ENCODE results near the gene TTYH1. TPM values are rescaled to one million over a fixed set of nuclear protein-coding genes. Genes with fewer than 3 reads are reported as not detected.

Gene TTYH1
- total RNA-seq, 1 experiment from 2014 or later: 2.9 TPM

DNA sequence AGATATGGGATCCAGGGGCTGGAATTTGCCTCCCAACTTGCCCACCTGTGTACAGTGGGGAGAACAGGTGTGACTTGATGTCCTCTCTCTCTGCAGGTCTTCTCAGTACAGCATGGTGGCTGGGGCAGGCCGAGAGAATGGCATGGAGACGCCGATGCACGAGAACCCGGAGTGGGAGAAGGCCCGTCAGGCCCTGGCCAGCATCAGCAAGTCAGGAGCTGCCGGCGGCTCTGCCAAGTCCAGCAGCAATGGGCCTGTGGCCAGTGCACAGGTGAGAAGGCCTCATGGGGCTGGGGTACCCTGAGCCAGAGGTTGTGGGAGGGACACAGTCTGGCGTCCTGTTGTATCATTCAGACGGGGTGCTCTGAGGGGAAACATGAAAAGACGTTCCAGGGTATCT is 36.7 kb downstream of the TTYH1 start:
- TF ChIP-seq, protein P1, sequence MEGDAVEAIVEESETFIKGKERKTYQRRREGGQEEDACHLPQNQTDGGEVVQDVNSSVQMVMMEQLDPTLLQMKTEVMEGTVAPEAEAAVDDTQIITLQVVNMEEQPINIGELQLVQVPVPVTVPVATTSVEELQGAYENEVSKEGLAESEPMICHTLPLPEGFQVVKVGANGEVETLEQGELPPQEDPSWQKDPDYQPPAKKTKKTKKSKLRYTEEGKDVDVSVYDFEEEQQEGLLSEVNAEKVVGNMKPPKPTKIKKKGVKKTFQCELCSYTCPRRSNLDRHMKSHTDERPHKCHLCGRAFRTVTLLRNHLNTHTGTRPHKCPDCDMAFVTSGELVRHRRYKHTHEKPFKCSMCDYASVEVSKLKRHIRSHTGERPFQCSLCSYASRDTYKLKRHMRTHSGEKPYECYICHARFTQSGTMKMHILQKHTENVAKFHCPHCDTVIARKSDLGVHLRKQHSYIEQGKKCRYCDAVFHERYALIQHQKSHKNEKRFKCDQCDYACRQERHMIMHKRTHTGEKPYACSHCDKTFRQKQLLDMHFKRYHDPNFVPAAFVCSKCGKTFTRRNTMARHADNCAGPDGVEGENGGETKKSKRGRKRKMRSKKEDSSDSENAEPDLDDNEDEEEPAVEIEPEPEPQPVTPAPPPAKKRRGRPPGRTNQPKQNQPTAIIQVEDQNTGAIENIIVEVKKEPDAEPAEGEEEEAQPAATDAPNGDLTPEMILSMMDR (IDR thresholded peaks at IDR 0.05; ENCODE audit: unreplicated experiment): no peak
- Mint-ChIP-seq H3K36me3 (ENCODE audit: insufficient read depth, unreplicated experiment) (peaks cover 94% of the 10 kb centered on the region), H3K27ac (ENCODE audit: unreplicated experiment) (no peak overlapping the region), H3K4me1 (ENCODE audit: low read depth, unreplicated experiment) (peaks cover 16% of the 10 kb centered on the region), H3K27me3 (ENCODE audit: unreplicated experiment) (no peaks in the 10 kb centered on the region), H3K9me3 (ENCODE audit: low read depth, unreplicated experiment) (no peaks in the 10 kb centered on the region), H3K4me3 (ENCODE audit: low read depth, unreplicated experiment) (no peak overlapping the region)
- no peak for DNase-seq
- intact Hi-C loops (cut with micrococcal nuclease; ENCODE audit: unreplicated experiment): no loop called here
- no TSS peak for BruUV-seq (replicated peaks)
- CTCF ChIA-PET: no interaction called here

DNA sequence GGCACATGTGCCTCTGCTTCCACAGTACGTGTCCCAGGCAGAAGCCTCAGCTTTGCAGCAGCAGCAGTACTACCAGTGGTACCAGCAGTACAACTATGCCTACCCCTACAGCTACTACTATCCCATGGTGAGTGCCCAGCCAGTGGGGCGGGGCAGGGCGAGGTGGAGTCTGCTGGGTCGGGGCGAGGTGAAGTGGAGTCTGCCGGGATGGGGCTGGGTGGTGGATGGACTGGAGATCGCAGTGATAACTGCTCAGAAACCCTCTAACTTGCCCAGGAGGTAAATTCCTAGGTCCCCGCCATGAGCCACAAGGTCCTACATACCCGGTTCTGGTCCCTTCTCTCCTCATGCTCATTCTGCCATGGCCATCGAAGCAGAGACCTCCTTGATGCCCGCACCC is 37.4 kb downstream of the TTYH1 start:
- Mint-ChIP-seq H3K36me3 (ENCODE audit: insufficient read depth, unreplicated experiment) (peaks cover 95% of the 10 kb centered on the region), H3K4me3 (ENCODE audit: low read depth, unreplicated experiment) (no peak overlapping the region), H3K27ac (ENCODE audit: unreplicated experiment) (no peak overlapping the region), H3K9me3 (ENCODE audit: low read depth, unreplicated experiment) (no peaks in the 10 kb centered on the region), H3K27me3 (ENCODE audit: unreplicated experiment) (no peaks in the 10 kb centered on the region), H3K4me1 (ENCODE audit: low read depth, unreplicated experiment) (peaks cover 16% of the 10 kb centered on the region)
- intact Hi-C loops (cut with micrococcal nuclease; ENCODE audit: unreplicated experiment): no loop called here
- no TSS peak for BruUV-seq (replicated peaks)
- no peak for DNase-seq
- CTCF ChIA-PET: interaction anchor here (0.6 kb wide), 1 partner anchor 242 kb away, joined by 3 read pairs; no protein-coding TSS in a partner anchor
- TF ChIP-seq, protein P1 (IDR thresholded peaks at IDR 0.05; ENCODE audit: unreplicated experiment): no peak

DNA sequence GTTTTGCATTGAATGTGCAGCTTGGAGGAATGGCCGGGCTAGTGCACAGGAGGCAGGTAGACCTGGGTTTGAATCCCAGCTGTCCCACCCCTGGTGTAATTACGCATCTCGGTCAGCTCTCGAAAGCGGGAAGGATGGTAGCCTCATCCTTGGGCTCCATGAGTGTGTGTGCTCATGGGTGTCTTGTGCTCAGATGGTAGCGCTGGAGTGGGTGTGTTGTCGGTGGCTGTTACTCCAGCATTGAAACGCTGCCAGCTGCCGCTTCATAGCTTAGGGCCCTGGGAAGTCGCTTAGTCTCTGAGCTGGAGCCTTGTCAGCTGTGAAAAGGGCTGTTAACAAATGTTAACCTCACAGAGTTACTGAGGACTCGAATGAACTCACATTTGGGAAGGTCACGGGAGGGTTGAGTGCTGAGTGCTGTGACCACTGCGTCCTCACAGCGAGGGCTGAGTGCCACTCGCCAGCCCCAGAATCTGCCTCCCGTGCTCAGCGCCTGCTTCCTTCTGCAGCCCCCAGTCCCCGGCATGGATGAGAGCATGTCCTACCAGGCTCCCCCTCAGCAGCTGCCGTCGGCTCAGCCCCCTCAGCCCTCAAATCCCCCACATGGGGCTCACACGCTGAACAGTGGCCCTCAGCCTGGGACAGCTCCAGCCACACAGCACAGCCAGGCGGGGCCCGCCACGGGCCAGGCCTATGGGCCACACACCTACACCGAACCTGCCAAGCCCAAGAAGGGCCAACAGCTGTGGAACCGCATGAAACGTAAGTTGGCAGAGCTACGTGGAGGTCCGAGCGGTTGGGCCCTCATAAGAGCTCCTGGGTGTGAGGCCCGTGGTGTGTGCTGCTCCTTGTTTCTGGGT is 38.9 kb downstream of the TTYH1 start:
- CTCF ChIA-PET: no interaction called here
- TF ChIP-seq, protein P1 (IDR thresholded peaks at IDR 0.05; ENCODE audit: unreplicated experiment): no peak
- BruUV-seq (replicated peaks): no TSS peak
- H3K4me1 Mint-ChIP-seq (ENCODE audit: low read depth, unreplicated experiment): peaks cover 27% of the 10 kb centered on the region
- H3K4me3 Mint-ChIP-seq (ENCODE audit: low read depth, unreplicated experiment): no peak overlapping the region
- intact Hi-C loops (cut with micrococcal nuclease; ENCODE audit: unreplicated experiment): no loop called here
- H3K9me3 Mint-ChIP-seq (ENCODE audit: low read depth, unreplicated experiment): no peaks in the 10 kb centered on the region
- H3K27ac Mint-ChIP-seq (ENCODE audit: unreplicated experiment): no peak overlapping the region
- no peak for DNase-seq
- no peaks in the 10 kb centered on the region for H3K27me3 Mint-ChIP-seq (ENCODE audit: unreplicated experiment)
- H3K36me3 Mint-ChIP-seq (ENCODE audit: insufficient read depth, unreplicated experiment): peaks cover 95% of the 10 kb centered on the region

DNA sequence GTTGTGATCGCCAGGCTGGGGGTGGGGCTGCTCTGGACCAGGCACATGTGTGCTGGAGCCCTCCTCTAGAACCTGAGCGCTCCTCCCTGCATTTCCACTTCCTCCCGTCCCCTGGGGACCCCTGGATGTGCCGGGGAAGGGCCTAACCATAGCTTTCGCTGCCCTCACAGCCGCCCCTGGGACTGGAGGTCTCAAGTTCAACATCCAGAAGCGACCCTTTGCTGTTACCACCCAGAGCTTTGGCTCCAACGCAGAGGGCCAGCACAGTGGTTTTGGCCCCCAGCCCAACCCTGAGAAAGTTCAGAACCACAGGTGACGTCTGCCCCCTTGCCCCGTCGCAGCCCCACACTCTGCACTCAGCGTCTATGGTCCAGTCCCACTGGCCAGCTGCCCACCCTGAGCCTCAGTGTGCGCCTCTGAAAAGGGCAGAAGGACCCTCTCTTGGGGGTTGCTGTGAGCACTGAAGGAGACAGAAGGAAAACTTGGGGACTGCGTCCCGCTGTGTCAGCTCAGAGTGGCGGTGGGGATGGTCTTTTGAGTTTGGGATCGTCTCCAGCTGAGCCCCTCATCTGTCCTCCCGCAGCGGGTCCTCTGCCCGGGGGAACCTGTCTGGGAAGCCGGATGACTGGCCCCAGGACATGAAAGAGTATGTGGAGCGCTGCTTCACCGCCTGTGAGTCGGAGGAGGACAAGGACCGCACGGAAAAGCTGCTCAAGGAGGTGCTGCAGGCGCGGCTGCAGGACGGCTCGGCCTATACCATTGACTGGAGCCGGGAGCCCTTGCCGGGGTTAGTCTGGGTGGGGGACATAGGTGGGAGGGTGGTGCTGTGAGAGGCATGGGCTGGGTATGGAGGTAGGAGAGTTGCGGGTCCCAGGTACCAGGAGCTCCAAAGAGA is 39.8 kb downstream of the TTYH1 start:
- Mint-ChIP-seq H3K4me3 (ENCODE audit: low read depth, unreplicated experiment) (no peak overlapping the region), H3K27ac (ENCODE audit: unreplicated experiment) (peak overlapping the region; percentile 24), H3K4me1 (ENCODE audit: low read depth, unreplicated experiment) (peaks cover 34% of the 10 kb centered on the region), H3K9me3 (ENCODE audit: low read depth, unreplicated experiment) (no peaks in the 10 kb centered on the region), H3K27me3 (ENCODE audit: unreplicated experiment) (no peaks in the 10 kb centered on the region), H3K36me3 (ENCODE audit: insufficient read depth, unreplicated experiment) (peaks cover 95% of the 10 kb centered on the region)
- DNase-seq: no peak
- TF ChIP-seq, protein P1 (IDR thresholded peaks at IDR 0.05; ENCODE audit: unreplicated experiment): no peak
- intact Hi-C loops (cut with micrococcal nuclease; ENCODE audit: unreplicated experiment): no loop called here
- no TSS peak for BruUV-seq (replicated peaks)
- CTCF ChIA-PET: no interaction called here

All from Calu3 (cell line).